ENCODE data around the gene PLCB4.

Gene PLCB4

DNA sequence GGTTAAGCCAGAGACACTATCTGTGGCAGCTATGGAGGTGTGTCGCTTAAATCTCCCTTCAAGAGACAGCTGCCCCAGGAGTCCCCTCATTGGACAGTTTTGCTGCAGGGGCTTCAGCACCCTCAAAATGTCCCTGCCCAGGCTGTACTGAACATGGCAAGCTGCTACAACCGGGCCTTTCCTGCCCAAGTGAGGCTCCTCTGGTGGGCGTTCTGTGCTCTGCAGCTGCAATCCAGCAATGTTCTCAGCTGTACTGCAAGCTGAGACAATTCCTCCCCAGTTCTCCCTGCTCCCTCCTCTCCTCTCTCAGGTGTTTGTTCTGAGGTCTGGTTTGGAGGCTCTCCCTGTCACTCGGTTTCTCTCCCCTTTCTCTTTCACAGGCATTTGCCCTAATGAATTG is 254.7 kb downstream of the PLCB4 start:
- DNase-seq (ENCODE audit: low spot score): no peak

DNA sequence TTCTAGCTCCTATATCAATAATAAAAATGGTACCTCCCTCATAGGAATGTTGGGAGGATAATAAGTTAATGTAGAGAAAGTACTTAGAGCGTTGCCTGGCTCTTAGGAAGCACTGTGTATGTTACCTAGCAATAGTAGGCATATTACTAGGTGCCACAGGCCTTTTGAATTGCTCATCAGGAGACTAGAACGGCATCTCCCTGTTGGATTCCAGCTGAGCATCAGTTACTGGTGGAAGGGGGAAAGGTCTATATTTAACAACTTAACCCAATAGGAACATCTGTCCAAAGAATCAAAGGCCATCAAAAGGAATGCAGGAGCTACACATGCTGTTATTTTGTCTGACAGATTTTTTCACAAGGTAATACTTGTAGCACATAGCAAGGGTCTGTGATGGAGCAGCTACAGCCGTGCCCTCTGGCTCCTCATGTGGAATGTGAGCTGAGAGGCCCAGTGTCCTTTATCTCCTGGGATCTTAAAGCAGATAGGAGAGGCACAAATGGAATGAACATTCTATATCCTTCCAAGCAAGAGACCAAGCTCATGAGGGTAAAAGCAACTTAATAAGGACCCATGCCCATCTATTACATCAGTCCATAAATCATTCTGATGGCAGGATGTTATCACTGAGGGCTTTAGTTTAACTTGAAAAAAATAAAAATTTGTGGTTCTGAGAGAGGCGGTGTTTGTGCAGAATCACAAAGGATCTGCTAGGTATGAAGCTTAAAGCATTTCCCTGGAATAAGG is 260.6 kb downstream of the PLCB4 start:
- no peak for DNase-seq (ENCODE audit: low spot score)

DNA sequence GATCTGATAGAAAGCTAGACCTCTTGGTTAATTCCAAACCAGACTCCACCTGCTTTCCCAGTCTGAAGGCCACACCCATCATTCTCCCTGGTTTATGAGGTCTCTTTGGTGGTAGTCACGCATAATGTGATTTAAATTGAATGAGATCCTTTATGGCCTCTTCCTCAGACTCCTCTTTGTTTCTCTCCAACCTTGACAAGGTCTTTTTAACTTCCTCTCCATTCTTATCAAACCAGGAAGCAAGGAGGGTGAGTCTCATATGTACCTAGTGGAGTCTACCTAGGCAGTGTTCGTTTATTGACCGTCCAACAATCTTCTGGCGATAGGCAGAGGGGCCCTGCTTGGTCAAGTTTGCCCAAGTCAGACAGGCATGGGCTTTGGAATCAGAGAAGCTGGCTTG is 261.3 kb downstream of the PLCB4 start:
- no peak for DNase-seq (ENCODE audit: low spot score)

DNA sequence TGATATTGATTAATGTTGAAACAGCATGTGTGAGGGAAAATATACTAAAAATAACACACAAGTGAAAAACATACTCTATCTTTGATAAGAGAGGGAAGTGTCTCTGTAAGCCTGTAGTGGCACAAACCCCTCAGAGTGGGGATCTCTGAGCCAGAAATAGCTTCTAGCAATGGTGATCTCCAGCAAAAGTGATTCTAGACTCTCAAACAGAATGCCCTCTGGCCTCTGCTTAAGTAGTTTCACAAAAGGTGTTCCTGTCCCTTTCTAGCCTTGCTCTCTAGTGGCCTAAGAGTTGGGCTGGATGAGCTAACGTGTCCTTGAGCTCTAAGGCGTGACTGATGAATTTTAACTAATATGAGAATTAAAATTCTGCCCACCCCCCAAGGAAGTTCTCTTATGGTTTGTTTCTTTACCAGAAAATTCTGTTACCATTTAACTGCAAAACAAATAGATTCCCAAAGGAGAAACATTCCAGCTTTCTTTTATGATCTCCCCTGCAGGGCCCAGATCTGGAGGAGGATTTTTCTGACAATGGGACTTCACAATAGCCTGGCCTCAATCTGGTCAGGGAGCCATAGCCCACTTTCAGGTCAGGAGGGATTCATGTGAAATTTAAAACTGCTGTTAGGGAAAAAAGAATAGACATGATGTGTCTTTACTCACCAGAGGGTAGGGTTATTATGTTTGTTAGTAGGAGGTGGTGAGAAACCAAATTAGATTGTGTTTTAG is 263.0 kb downstream of the PLCB4 start:
- DNase-seq (ENCODE audit: low spot score): no peak

DNA sequence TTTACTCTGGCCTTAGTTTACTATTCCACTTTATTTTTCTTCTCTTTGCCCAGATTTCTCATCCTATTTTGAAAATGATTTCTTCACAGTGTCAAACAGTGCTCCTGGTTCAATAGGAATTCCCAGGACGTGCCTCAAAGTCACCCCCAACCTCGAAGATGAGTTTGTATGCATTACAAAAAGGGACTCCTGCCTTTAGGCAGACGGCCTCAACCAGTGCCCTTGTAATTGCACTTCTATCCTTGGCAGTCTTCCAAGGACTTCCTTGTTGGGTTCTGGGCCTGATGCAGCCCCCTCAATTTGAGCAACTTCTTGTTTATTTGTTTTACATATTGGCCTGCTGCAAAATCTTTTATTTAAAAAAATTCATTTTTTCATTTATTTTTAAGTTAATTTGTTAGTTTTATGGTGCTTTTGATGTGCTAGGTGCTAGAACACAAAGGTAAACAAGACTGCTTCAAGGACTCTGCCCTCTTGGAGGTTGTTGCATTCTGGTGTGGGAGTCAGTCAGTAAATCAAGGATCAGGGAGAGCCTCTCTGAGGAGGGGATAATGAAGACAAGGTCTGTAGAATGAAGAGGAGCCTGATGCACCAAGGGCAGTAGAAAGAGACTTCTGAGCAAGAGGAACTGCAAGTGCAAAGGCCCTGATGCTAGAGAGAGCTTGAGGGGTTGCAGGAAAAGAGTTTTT is 264.0 kb downstream of the PLCB4 start:
- DNase-seq (ENCODE audit: low spot score): no peak

DNA sequence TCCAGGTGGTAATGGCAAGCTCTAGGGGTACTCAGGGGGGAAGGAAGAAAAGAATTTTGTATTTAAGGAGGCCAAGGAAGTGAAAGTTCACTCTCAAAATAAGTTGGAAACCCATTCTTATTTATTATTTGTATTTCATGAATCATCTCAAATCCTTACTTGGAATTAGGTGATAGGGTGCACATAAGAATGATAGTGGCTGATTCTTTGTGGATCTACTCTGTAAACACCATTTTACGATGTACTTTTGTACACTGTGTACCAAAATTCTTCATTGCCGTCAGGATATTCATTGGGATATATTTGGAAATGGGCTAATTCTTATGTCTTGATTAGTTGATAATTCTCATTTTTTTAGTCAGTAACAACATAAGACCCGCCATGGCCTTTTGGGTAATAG is 266.0 kb downstream of the PLCB4 start:
- no peak for DNase-seq (ENCODE audit: low spot score)

DNA sequence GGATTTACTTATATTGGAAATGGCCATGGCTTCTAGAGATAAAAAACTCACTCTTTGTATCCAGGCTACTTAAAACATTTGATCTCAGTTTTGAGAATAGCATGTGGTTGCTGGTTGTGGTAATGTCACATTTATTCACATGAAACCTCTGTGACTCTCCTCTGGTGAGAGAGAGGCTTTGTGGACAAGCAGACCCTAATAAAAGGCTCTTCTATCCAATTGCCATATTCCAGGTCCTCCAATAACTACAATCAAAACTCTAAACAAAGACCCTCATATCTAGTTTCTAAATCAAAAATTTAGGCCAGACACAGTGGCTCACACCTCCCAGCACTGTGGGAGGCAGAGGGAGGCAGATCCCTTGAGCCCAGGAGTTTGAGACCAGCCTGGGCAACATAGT is 269.2 kb downstream of the PLCB4 start:
- DNase-seq (ENCODE audit: low spot score): no peak

DNA sequence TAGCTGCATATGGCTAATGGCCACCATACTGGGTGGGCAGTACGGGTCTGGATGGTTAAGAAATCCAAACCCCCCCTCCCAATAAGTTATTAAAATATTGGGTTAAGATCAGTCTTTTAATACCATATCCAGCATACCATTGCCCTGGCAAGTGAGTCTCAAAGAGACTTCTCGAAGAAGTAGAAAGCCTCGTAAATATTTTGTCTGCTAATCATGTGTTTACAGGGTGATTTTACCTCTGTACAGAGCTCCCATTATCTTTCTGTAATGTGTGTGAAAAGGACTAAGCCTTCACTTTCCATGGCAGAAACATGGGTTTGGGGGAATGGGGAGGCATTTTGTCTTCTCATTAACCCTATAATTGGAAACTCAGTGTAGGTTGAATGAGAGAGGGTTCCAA is 270.8 kb downstream of the PLCB4 start:
- DNase-seq (ENCODE audit: low spot score): no peak

DNA sequence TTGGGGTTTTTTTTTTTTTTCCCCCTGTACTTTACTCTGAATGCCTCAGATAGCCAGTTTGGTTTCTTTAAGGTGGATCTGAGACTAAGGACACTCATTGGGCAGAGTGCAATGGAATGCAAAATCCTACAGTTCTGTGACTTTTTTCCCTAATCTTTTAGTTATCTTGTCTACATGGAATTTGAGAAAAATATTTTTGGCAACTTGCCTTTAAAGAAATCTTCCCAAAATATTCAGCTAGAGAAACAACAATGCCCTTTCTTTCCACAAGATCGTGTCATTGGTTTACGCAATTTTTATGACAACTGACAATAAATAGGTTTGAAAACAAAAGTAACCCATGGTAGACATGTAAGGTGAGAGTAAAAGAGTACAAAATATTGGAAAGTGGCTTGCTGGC is 273.8 kb downstream of the PLCB4 start:
- no peak for DNase-seq (ENCODE audit: low spot score)

DNA sequence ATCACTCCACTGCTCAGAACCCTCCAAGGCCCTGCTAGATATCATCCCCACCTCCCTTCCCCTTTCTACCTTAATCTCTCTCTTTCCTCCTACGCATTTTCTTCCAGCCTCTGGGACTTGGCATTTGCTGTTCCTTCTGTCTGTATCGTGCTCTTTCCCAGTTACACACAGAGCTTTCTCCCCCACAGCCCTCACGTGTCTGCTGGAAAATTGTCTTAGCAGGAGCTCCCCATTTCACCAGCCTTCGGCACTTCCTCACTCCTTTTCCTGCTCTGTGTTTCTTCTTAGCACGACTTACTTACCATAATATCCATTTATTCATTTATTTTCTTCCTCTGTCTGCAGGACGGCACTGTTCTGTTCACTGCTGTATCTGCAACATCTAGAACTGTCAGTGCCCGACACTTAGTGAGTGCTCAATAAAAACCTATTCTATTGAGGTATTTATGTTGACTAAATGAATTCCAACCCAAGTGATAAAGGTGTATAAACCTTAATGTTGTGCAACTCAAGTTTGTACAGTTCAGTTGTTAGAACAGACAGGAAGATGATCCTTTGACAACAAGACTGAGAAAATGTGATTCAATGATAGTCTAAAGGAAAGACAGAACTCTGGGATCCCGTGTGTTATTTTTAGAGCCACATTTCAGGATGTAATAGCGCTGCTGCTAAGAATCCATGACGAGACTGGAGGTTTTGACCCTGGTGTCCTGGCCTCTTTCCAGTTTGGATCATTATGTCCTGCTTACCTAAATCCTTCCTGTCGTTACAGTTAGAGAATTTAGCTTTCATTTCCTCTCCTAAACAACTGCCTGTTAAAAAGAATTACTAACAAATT is 275.4 kb downstream of the PLCB4 start:
- DNase-seq (ENCODE audit: low spot score): peak; percentile 10

DNA sequence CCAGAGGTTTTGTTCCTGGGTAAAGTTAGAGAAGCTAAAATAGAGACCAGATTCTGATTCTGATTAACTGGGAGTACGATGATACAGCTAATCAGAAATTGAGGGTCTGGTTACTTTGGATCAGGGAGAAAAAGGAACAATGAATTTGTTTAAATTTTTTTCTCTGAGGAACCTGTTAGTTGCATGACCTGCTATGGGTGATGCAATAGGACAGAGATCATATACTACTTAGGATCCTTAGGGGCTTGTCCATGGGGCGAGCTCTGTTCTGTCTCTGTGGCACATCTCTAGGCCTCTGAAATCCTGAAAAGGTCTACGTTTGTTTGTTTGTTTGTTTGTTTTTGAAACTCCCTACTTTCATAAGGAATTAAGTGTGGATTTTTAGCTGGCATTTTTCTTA is 279.4 kb downstream of the PLCB4 start:
- DNase-seq (ENCODE audit: low spot score): no peak

DNA sequence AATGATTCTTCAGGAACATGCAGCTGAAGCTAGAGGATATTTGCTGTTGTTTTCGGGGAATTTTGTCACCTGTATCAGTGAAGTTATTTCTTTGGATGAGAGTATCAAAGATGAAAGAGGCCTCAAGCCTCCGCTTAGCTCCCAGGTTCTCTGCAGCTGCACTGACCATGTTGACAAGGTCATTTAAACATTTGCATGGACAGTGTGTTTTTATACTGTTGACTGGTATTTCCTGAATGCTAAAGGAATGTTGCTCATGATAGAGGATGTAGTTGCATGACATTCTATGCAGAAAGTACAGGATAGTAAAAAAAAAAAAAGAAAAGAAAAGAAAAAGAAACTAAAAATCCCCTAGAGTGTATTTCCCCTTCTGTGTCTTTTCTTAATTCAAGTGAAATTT is 279.9 kb downstream of the PLCB4 start:
- no peak for DNase-seq (ENCODE audit: low spot score)

DNA sequence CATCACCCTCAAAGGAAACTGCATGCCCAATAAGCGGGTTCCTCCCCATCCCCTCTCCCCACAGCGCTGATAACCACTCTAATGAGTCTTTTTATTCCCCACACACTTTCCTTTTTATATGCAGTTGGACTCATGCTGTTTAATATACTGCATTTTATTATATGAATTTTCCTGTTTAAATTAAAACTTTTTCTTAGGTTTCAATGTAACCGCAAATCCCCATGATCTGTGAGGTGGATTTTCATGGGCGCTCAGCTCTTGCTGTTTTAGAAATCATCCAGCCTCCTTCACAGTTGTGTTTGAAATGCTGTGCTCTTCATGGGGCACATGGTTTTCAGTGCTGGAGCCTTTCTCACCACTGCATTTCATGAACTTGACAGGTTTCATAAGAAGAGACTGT is 280.4 kb downstream of the PLCB4 start:
- no peak for DNase-seq (ENCODE audit: low spot score)

DNA sequence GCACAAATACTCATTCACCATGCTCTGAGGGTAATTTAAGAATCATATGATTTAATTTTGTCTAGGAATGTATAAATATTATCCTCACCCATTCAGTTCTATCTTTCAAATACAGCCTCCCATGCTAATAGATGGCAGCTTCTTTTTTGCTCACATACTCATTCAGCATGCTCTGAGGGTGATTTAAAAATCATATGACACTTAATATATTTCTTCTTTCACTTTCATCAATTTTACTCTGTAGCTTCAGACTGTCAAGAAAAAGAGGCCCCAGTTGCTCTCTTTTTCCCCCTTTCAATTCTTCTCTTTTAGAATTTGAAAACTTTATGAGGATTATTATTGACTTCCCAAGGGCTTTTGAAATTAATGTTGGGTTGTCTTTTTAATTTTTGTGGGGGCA is 283.9 kb downstream of the PLCB4 start:
- DNase-seq (ENCODE audit: low spot score): no peak

DNA sequence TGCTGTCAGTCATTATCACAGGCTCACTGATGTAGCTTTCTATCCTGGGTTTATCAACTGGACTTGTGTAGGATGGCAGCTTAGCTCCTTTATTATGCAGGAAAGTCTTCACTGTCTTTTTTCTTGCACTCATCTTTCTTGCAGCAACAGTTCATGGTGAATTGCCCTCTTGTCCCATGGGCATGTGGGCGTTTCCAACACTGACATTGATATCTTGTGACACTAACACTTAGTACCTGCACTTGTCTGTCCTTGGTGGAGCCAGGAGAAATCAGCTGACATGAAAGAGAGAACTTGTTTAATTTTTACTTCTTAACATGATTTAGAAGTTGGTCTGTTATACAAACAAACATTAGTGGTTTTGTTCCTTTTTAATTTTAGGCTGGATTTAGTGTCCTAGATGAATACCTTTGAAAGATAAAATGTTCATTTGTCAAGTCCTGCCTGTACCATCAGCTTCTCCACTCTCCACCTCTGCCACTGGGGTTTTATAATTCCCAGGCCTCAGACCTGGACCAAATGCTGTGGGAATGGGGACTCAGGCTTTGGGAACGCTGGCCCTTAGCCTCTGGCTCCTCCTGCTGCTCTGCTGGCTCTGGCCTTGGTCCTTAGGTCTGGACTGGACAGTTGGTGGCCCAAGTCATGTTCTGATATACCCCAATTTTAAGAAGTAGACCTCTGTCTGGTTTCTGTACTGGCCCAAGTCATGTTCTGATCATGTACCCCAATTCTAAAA is 284.5 kb downstream of the PLCB4 start:
- no peak for DNase-seq (ENCODE audit: low spot score)

DNA sequence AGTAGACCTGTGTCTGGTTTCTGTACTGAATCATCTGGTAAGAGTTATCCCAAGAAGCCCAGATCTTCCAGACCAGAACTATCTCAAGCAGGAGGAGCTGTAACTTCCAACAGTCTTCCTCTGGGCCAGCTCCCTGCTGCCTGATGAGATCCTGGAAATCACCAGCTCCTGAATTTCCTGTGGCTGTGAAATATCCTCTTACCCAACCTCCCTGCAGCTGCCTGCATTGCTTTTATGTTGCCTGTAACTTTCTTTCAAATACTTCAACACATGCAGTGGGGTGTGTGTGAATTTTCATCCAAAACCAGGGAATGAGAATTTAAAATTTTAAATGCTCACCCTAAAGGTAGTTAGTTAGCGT is 285.0 kb downstream of the PLCB4 start:
- no peak for DNase-seq (ENCODE audit: low spot score)

DNA sequence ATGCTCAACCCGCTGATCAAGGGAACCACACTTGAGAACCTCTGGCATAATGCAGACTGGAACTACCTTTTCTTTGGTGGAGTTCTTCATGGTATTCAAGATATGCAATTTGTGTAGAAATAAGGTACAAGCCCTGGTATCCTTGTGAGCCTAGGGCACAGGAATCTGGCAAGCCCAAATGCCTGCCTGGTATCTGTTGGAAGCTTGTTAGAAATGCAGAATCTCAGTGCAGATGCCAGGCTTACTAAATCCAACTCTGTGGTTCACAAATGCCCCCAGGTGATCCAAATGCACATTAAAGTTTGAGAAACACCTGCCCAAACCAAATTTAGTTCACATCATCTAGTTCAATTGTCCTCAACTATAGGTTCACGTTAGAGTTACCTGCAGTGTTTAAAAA is 285.7 kb downstream of the PLCB4 start:
- no peak for DNase-seq (ENCODE audit: low spot score)

DNA sequence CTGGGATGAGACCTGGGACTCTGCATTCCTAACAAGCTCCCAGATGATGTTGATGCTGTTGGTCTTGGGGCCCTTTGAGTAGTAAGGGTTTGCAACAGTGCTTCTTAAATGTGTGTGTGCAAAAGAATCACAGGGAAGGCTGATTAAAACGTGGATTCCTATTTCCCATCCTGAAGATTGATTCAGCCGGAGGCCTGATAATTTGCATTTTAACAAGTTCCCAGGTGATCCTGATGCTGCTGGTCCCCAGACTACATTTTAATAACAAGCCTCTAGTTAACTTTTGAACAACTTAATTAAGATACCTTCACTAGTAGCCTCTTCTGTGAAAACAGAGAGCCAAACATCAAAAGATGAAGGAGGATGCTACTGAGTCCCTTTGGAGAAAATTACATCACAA is 289.1 kb downstream of the PLCB4 start:
- no peak for DNase-seq (ENCODE audit: low spot score)

DNA sequence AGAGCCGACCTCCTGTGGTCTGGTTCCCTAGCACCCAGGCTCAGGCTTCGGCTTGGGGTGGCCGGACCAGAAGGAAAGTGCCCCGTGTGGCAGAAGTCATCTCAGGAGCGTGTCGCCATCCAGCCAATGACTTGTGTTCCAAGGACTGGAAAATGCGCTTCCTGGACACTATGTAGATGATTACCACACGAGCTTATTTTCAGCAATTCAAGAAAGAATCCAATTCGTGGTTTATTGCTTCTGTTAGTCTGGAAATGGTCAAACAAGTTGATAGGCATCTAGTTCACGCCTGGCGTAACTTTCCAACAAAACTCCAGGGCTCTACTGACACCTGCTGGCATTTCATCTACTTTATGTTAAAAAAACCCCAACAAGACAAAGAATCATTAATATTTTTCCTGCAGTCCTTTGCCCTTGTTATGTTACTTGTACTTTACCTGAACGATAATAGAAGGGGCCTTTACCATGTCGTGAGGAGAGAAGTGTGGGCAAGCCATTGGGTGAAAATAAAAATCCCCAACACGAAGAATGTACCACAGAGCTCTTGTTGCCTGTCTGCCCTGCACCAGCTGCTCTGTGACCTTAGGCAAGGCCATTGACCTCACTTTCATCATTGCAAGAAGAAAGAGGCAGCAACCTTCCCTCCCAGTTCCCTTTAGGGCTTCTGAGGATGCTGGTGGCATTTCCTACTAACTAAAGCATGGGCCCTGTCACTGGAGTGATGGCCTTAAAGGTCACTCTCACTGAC is 290.8 kb downstream of the PLCB4 start:
- DNase-seq (ENCODE audit: low spot score): peak; percentile 69

DNA sequence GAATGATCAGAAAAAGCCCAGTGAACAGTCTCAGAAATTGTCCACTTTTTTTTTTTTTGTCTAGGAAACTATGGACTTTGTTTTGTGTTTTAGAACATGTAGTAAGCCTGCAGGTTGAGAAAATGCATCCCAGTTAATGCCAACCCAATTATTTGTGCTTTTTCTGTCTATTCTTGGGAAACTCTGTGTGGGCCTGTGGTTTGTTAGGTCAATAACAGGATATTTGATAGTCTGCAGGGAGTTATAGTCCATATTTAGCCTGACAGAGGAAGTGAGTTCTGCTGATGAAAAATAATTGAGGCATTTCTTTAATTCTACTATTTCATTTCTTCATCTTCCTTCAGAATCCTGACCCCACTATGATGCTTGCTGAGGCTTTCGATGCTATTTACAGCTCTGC is 291.5 kb downstream of the PLCB4 start:
- DNase-seq (ENCODE audit: low spot score): no peak

DNA sequence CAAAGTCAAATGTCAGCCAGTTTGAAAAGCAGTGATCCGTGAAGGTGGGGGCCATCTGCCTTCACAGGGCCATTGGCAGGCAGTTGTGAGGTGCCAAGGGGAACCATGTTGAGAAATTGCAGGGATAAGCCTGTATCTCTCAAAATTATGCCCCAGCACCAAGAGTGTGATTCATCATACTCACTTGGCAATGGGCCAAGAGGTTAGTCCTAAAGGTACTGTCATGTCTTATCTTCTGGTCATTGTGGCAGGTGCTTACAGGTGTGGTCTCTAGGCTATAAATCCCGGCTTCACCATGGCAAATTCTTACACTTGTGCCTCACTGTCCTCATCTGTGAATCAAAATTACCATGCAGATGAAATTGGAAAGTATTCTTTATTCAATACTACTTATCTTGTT is 294.8 kb downstream of the PLCB4 start:
- DNase-seq (ENCODE audit: low spot score): no peak

Data from pons (tissue), 1 donor.